Pancreas (tissue), 10 donors: ENCODE results near the gene EXOSC1. TPM values are rescaled to one million over a fixed set of nuclear protein-coding genes. Genes with fewer than 3 reads are reported as not detected.

Source experiments
- ATAC-seq, 4 donors: fragments of 200-7000 bp; cut with Tn5 transposase; one replicate each; pipeline versions ENCODE4 v1.8.0 to v1.9.1; 2020; ENCODE audit warnings: mild to moderate bottlenecking in 4 of 4, moderate library complexity in 4 of 4
- DNase-seq, 6 donors: peaks; one replicate each; pipeline ENCODE4 v3.0.0-alpha.2; 2020
- FAIRE-seq: peaks from 2 replicates; lab custom pipeline; 2012; peaks lifted over from hg19 to GRCh38; lab: Jason Lieb, UNC
- H3K27ac ChIP-seq, 4 donors: fragments of 200-600 bp; sonication (generic); 1 replicate in 3 of 4; 2 replicates in 1 of 4; pipeline versions ENCODE4 v1.5.0 to v1.8.0; 2020
- H3K27me3 ChIP-seq, 4 donors: fragments of 200-600 bp; one replicate each; pipeline ENCODE4 v1.8.0; 2021
- H3K36me3 ChIP-seq, 3 donors: fragments of 200-600 bp; sonication (generic) in 1 of 3; one replicate each; pipeline versions ENCODE4 v1.5.0 to v1.8.0; 2020 to 2021
- H3K4me1 ChIP-seq, 3 donors: fragments of 200-600 bp; one replicate each; pipeline ENCODE4 v1.8.0; 2021
- H3K4me3 ChIP-seq, 4 donors: fragments of 200-600 bp; sonication (generic) in 2 of 4; one replicate each; pipeline versions ENCODE4 v1.5.0 to v1.8.0; 2020 to 2021
- H3K9me3 ChIP-seq, 4 donors: fragments of 200-600 bp; one replicate each; pipeline ENCODE4 v1.8.0; 2021
- CTCF ChIP-seq, 4 donors: fragments of 200-600 bp; sonication (generic) in 3 of 4; IDR thresholded peaks; one replicate each; pipeline versions ENCODE4 v1.5.0 to v1.8.0; 2021; ENCODE audit warnings: antibody characterized with exemption in 4 of 4
- WGBS, 2 donors: extraction: QIAGEN DNeasy Blood & Tissue Kit; methylation state at CpG; one replicate each; pipeline ENCODE4 v1.1.7; 2013; 5-methylcytosine and 5-hydroxymethylcytosine counted together
- intact Hi-C, 3 donors: fragments of 100-400 bp; cut with DNase I; formaldehyde crosslinking; loops; one replicate each; pipeline versions ENCODE4 v1.11.1 to v1.14.2; 2022
- polyA plus RNA-seq, 2 donors: library from polyadenylated mRNA; stranded (reverse); fragments of 200-250 nt; gene quantifications; one replicate each; pipeline ENCODE4 v1.2.3, GENCODE V29; 2013
- total RNA-seq, 6 donors: library from RNA; stranded (reverse); fragmentation: NEBNext Ultra II Directional in 4 of 6; extraction: Animal tissue kit (Norgen Biotek cat#: 25700) in 4 of 6; gene quantifications; one replicate each; pipeline versions ENCODE4 v1.2.1 to v1.2.4, GENCODE V29; 2021 to 2023
- donor health status: healthy with polysubstance abuse.
- donor health status: DM: no; HTN: no; CAD: no; lungs with moderate emphysema.
- donor health status: DM: no; HTN: no; CAD: no.
- donor health status: control.
- donor health status: control.
- donor health status: Bipolar disorder and iron deficiency.
- donor health status: DM: yes; HTN: yes; CAD: no.
- donor health status: DM: no; HTN: no; CAD: no.
- donor health status: DM: no; HTN: no; CAD: no.
- donor health status: DM: yes; HTN: yes; CAD: no.

The EXOSC1 gene
- total and polyA plus RNA-seq, 8 donors: 13.0 to 27.6 (median 18.0) TPM

DNA sequence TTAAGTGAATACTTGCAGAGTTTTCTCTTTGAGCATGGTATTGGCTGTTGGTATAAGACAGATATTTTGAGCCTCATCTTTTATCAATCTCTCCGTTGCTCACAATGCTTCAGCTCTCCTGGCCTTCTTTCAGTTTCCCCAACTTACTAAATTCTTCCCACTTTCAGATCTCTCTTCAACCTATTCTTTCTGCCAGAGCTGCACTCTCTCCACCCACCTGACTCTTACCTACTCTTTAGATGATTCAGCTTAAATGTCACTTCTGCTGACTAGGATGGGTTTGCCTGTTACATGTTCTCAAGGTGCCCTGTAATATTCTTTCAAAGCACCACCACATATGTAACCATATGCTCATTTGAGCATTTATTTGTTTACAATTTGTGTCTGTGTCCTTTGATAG lies 1.6 kb downstream of the EXOSC1 start:
- no peak for DNase-seq
- peaks cover 4 to 23% (median 15%) of the 10 kb centered on the region in 3 donors for H3K4me1 ChIP-seq
- no peak for FAIRE-seq
- intact Hi-C loops: no loop called here
- ATAC-seq: no peak
- TF ChIP-seq CTCF (IDR thresholded peaks at IDR 0.05): no peak
- H3K36me3 ChIP-seq: peaks cover 0 to 4% (median 3%) of the 10 kb centered on the region in 3 donors
- no peak overlapping the region for H3K27ac ChIP-seq
- WGBS, 2 donors: 90 to 94% methylated on average over 1 of the region's 1 CpG
- no peaks in the 10 kb centered on the region for H3K27me3 ChIP-seq
- no peaks in the 10 kb centered on the region for H3K9me3 ChIP-seq
- no peak overlapping the region for H3K4me3 ChIP-seq

DNA sequence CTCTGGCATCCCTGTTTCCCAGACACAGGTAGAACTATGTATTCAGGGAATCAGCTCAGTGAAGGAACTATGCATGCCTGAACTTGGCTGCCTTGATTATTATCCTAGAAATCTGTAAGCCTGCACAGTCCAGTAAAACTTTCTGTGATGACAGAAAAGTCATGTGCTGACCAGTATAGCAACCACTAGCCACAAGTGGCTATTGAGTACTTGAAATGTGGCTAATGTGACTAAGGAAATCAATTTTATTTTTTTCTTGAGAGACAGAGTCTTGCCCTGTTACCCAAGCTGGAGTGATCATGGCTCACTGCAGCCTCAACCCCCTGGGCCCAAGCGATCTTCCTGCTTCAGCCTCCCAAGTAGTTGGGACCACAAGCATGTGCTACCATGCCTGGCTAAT lies 3.5 kb downstream of the EXOSC1 start:
- ATAC-seq (no peak), FAIRE-seq (no peak), DNase-seq (no peak)
- peaks cover 1 to 15% (median 4%) of the 10 kb centered on the region in 3 donors for H3K4me1 ChIP-seq
- 92 to 97% methylated on average over 1 of the region's 1 CpG for WGBS, 2 donors
- no peaks in the 10 kb centered on the region for H3K27me3 ChIP-seq
- intact Hi-C loops: no loop called here
- no peaks in the 10 kb centered on the region for H3K9me3 ChIP-seq
- no peak overlapping the region for H3K27ac ChIP-seq
- peaks cover 0 to 17% (median 3%) of the 10 kb centered on the region in 3 donors for H3K36me3 ChIP-seq
- no peak overlapping the region for H3K4me3 ChIP-seq
- no peak for TF ChIP-seq CTCF (IDR thresholded peaks at IDR 0.05)

GRCh38 chr10:97435211-97435610 lies 10.6 kb downstream of the EXOSC1 start:
- no peaks in the 10 kb centered on the region for H3K27me3 ChIP-seq
- no peak for TF ChIP-seq CTCF (IDR thresholded peaks at IDR 0.05)
- H3K36me3 ChIP-seq: peaks cover 5 to 64% (median 21%) of the 10 kb centered on the region in 3 donors
- no peak overlapping the region for H3K27ac ChIP-seq
- WGBS, 2 donors: 84 to 91% methylated on average over 6 of the region's 6 CpGs
- DNase-seq (no peak), FAIRE-seq (no peak), ATAC-seq (no peak)
- H3K4me3 ChIP-seq: no peak overlapping the region
- H3K9me3 ChIP-seq: no peaks in the 10 kb centered on the region
- H3K4me1 ChIP-seq: no peaks in the 10 kb centered on the region
- intact Hi-C loops: no loop called here

GRCh38 chr10:97434557-97434956 lies 11.2 kb downstream of the EXOSC1 start:
- DNase-seq: no peak
- intact Hi-C loops: no loop called here
- 84 to 92% methylated on average over 1 of the region's 1 CpG for WGBS, 2 donors

More at GRCh38 chr10:97434557-97434956, 11.2 kb downstream of the EXOSC1 start:
- no peak for FAIRE-seq
- no peak for ATAC-seq
- TF ChIP-seq CTCF (IDR thresholded peaks at IDR 0.05): no peak
- peaks cover 5 to 64% (median 21%) of the 10 kb centered on the region in 3 donors for H3K36me3 ChIP-seq
- no peaks in the 10 kb centered on the region for H3K27me3 ChIP-seq
- H3K4me3 ChIP-seq: no peak overlapping the region
- no peaks in the 10 kb centered on the region for H3K4me1 ChIP-seq
- no peaks in the 10 kb centered on the region for H3K9me3 ChIP-seq
- no peak overlapping the region for H3K27ac ChIP-seq
